HepG2 (cell line): ENCODE measurements around the gene CRAMP1. TPM values are rescaled to one million over a fixed set of nuclear protein-coding genes. Genes with fewer than 3 reads are reported as not detected.

Experiments
- CHCHD3 ChIP-seq: sonication (generic); formaldehyde crosslinking; IDR thresholded peaks from 2 replicates; pipeline ENCODE4 v1.8.0; 2022; ENCODE audit warnings: mild to moderate bottlenecking, missing genetic modification reagents, moderate library complexity
- EP300 ChIP-seq, 3 experiments: sonication (generic) in 1 of 3; formaldehyde crosslinking in 1 of 3; IDR thresholded peaks; 2 replicates each; pipeline versions ENCODE4 v1.5.1 to v1.6.1; 2011 to 2020; ENCODE audit warnings: low read depth in 2 of 3, low read length in 2 of 3, borderline replicate concordance in 1 of 3, improper control_type of control experiment in 1 of 3, mild to moderate bottlenecking in 1 of 3, missing genetic modification reagents in 1 of 3, moderate library complexity in 1 of 3
- IRF2 ChIP-seq: IDR thresholded peaks from 2 replicates; pipeline ENCODE4 v1.6.1; 2018; ENCODE audit warnings: missing genetic modification reagents, missing compliant biosample characterization
- MED1 ChIP-seq: sonication (generic); formaldehyde crosslinking; IDR thresholded peaks from 2 replicates; pipeline ENCODE4 v1.4.0; 2020; ENCODE audit warnings: missing genetic modification reagents
- RXRA ChIP-seq: sonication (generic); formaldehyde crosslinking; IDR thresholded peaks from 2 replicates; pipeline ENCODE4 v1.5.1; 2020; ENCODE audit warnings: missing genetic modification reagents
- ZNF556 ChIP-seq: sonication (generic); formaldehyde crosslinking; IDR thresholded peaks from 2 replicates; pipeline ENCODE4 v1.4.0; 2020; ENCODE audit warnings: mild to moderate bottlenecking, missing genetic modification reagents, borderline replicate concordance
- ZNF567 ChIP-seq: sonication (generic); formaldehyde crosslinking; IDR thresholded peaks from 2 replicates; pipeline ENCODE4 v1.8.1; 2023; ENCODE audit warnings: mild to moderate bottlenecking, missing genetic modification reagents, borderline replicate concordance
- polyA plus RNA-seq, 8 experiments: library from polyadenylated mRNA; depleted of rRNA in 3 of 8; stranded (reverse) in 7 of 8; unstranded in 1 of 8; fragments of >200 nt; fragmentation: Illumina TruSeq in 4 of 8; extraction: Trizol in 4 of 8; gene quantifications; 2 replicates each; pipeline versions ENCODE4 v1.2.1 to v1.2.3, GENCODE V29; 2011 to 2016; ENCODE audit warnings: low read depth in 4 of 8, missing spikeins in 1 of 8, mixed read lengths in 1 of 8; ENCODE audit not compliant: insufficient read depth in 1 of 8
- total RNA-seq, 5 experiments: library from RNA; depleted of rRNA; stranded (reverse); fragments of >200 nt; fragmentation: Illumina TruSeq; extraction: Trizol; gene quantifications; 2 replicates each; pipeline ENCODE4 v1.2.3, GENCODE V29; 2016; ENCODE audit warnings: low read depth in 1 of 5
- TF ChIP-seq, protein P1 (sequence below): sonication (generic); formaldehyde crosslinking; IDR thresholded peaks from 2 replicates; pipeline ENCODE4 v1.4.0; 2020; ENCODE audit warnings: mild to moderate bottlenecking, missing genetic modification reagents
- TF ChIP-seq, protein P2 (sequence below): sonication (generic); formaldehyde crosslinking; IDR thresholded peaks from 2 replicates; pipeline ENCODE4 v1.5.0; 2020; ENCODE audit warnings: mild to moderate bottlenecking, missing genetic modification reagents, borderline replicate concordance
- TF ChIP-seq, protein P3 (sequence below): sonication (generic); formaldehyde crosslinking; IDR thresholded peaks from 2 replicates; pipeline ENCODE4 v1.4.0; 2020; ENCODE audit warnings: low read depth, mild to moderate bottlenecking, missing genetic modification reagents
- TF ChIP-seq, protein P4 (sequence below): IDR thresholded peaks from 2 replicates; pipeline ENCODE4 v1.6.1; 2016; ENCODE audit warnings: control low read depth
- TF ChIP-seq, protein P5 (sequence below): IDR thresholded peaks from 2 replicates; pipeline ENCODE4 v1.6.1; 2018; ENCODE audit warnings: missing genetic modification reagents

CRAMP1 gene
- total and polyA plus RNA-seq, 2 of the 13 experiments (the other 11 are each of a cell fraction or from before 2014, with no cell fraction given), result 6.8 to 9.7 TPM

DNA sequence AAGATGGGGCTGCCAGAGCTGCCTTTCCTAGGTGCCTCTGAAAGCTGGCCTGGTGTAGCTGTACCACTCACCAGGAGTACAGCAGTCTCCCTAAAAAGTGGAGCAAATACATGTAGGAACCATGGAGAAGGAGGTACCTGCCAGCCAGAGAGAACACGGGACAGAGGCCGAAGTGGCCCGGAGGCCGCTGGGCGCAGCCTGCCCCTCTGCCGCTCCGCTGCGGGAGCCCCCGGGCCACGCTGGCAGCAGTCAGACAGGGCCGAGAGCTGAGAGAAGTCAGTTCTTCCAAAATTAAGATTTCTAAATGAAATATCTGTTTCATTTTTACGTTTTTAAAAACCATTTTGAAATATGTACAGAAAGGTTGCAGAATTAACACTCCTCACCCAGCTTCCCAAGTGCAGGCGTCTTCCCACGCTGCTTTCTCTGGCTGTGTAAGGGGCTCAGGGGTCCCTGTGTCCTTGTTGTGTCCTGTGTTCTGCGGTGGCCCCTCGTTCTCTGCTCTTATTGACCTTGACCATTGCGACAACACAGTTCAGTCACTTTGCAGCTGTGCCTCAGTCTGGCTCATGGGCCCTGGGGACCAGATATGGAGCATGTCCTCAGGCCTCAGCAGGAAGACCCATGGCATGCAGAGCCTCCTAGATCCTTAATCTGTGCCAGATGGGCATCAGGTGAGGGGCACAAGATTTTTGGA lies 98.8 kb downstream of the CRAMP1 start (continued):
- TF ChIP-seq, protein P1, sequence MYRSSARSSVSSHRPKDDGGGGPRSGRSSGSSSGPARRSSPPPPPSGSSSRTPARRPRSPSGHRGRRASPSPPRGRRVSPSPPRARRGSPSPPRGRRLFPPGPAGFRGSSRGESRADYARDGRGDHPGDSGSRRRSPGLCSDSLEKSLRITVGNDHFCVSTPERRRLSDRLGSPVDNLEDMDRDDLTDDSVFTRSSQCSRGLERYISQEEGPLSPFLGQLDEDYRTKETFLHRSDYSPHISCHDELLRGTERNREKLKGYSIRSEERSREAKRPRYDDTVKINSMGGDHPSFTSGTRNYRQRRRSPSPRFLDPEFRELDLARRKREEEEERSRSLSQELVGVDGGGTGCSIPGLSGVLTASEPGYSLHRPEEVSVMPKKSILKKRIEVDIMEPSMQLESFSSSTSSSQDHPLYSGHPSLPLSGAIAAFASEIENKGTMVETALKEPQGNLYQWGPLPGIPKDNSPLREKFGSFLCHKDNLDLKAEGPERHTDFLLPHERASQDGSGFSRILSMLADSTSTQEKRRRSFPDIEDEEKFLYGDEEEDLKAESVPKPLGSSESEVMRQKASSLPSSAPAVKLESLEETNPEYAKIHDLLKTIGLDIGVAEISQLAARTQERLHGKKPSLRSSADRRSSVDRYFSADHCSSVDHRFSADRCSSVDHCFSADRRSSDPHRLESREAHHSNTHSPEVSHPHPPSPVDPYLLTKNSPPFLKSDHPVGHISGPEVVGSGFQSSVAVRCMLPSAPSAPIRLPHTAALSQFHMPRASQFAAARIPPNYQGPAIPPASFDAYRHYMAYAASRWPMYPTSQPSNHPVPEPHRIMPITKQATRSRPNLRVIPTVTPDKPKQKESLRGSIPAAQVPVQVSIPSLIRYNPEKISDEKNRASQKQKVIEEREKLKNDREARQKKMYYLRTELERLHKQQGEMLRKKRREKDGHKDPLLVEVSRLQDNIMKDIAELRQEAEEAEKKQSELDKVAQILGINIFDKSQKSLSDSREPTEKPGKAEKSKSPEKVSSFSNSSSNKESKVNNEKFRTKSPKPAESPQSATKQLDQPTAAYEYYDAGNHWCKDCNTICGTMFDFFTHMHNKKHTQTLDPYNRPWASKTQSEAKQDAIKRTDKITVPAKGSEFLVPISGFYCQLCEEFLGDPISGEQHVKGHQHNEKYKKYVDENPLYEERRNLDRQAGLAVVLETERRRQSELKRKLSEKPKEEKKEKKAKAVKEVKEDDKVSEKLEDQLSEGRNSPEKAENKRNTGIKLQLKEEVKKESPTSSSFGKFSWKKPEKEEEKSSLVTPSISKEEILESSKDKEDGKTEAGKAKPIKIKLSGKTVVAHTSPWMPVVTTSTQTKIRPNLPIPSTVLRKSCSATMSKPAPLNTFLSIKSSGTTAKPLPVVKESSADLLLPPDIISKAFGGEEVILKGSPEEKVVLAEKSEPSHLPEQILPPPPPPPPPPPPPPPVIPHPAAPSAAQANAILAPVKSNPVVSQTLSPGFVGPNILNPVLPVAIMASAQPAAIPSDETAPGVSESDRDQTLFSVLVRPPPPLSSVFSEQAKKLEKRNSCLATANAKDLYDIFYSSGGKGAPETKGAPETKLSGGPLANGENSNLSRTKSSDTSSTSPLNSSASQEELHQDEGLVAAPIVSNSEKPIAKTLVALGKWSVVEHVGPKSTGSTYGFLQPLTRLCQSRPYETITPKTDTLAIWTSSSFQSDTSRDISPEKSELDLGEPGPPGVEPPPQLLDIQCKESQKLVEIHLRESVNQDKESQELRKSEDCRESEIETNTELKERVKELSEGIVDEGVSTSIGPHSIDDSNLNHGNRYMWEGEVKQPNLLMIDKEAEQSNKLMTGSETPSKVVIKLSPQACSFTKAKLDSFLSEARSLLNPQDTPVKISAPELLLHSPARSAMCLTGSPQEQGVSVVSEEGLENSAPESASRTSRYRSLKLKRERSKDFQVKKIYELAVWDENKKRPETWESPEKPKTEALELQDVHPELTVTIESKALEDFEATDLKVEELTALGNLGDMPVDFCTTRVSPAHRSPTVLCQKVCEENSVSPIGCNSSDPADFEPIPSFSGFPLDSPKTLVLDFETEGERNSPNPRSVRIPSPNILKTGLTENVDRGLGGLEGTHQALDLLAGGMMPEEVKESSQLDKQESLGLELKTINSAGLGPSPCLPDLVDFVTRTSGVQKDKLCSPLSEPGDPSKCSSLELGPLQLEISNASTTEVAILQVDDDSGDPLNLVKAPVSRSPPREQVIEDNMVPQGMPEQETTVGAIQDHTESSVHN, result no peak
- TF ChIP-seq ZNF556 (CRISPR knock-in tag) (no peak), ZNF567 (CRISPR knock-in tag) (no peak), MED1 (0 out of 2 replicates have a peak, but pooled peaks have one; percentile 23), EP300 (IDR thresholded peaks at IDR 0.05; ENCODE audit: low read depth in 2 of 2, low read length in 2 of 2) (no peak), EP300 (CRISPR knock-in tag; IDR thresholded peaks at IDR 0.05; ENCODE audit: borderline replicate concordance) (no peak), IRF2 (CRISPR knock-in tag) (no peak), RXRA (CRISPR knock-in tag) (peak; percentile 23; the same call in 1 of the 2 replicates), CHCHD3 (CRISPR knock-in tag) (no peak)
- TF ChIP-seq, protein P2, sequence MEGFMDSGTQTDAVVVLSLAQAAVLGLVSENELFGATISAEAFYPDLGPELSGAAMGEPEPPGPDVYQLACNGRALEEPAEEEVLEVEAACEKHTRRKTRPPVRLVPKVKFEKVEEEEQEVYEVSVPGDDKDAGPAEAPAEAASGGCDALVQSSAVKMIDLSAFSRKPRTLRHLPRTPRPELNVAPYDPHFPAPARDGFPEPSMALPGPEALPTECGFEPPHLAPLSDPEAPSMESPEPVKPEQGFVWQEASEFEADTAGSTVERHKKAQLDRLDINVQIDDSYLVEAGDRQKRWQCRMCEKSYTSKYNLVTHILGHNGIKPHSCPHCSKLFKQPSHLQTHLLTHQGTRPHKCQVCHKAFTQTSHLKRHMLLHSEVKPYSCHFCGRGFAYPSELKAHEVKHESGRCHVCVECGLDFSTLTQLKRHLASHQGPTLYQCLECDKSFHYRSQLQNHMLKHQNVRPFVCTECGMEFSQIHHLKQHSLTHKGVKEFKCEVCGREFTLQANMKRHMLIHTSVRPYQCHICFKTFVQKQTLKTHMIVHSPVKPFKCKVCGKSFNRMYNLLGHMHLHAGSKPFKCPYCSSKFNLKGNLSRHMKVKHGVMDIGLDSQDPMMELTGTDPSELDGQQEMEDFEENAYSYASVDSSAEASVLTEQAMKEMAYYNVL (CRISPR knock-in tag), result no peak
- TF ChIP-seq, protein P3, sequence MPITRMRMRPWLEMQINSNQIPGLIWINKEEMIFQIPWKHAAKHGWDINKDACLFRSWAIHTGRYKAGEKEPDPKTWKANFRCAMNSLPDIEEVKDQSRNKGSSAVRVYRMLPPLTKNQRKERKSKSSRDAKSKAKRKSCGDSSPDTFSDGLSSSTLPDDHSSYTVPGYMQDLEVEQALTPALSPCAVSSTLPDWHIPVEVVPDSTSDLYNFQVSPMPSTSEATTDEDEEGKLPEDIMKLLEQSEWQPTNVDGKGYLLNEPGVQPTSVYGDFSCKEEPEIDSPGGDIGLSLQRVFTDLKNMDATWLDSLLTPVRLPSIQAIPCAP (CRISPR knock-in tag), result no peak
- TF ChIP-seq, protein P4, sequence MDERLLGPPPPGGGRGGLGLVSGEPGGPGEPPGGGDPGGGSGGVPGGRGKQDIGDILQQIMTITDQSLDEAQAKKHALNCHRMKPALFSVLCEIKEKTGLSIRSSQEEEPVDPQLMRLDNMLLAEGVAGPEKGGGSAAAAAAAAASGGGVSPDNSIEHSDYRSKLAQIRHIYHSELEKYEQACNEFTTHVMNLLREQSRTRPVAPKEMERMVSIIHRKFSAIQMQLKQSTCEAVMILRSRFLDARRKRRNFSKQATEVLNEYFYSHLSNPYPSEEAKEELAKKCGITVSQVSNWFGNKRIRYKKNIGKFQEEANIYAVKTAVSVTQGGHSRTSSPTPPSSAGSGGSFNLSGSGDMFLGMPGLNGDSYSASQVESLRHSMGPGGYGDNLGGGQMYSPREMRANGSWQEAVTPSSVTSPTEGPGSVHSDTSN (CRISPR knock-in tag), result no peak
- TF ChIP-seq, protein P5, sequence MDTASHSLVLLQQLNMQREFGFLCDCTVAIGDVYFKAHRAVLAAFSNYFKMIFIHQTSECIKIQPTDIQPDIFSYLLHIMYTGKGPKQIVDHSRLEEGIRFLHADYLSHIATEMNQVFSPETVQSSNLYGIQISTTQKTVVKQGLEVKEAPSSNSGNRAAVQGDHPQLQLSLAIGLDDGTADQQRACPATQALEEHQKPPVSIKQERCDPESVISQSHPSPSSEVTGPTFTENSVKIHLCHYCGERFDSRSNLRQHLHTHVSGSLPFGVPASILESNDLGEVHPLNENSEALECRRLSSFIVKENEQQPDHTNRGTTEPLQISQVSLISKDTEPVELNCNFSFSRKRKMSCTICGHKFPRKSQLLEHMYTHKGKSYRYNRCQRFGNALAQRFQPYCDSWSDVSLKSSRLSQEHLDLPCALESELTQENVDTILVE, result no peak
